HG02571 (cell line): Measurements from ENCODE around the gene C10orf105.

Experiments used
- ATAC-seq: cut with Tn5 transposase; IDR thresholded peaks from one replicate; pipeline ENCODE4 v1.9.1; 2021; ENCODE audit warnings: mild to moderate bottlenecking, moderate library complexity; ENCODE audit not compliant: unreplicated experiment

C10orf105 gene

GRCh38 chr10:71752391-71753090, 33.0 kb upstream of the C10orf105 start:
- ATAC-seq: no peak

GRCh38 chr10:71751515-71752224, 32.1 kb upstream of the C10orf105 start:
- ATAC-seq: no peak

DNA sequence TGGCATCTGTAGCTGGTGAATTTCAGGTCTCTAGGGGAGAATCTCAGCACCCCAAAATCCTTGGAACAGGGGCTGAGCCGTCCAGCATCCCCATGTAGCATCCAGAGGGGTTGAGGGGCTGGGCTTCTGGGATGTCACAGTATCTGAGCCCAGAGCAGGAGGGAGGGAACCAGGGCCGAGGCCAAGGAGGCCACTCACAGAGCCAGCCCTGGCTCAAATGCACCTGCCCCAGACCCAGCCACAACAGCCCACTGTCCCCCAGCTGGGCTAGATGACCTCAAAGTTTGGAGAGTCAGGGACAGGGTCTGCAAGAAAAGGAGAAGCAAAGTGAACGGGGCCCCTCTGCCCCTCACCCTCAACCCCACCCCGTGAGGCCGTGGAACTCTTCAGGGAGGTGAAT, 31.4 kb upstream of the C10orf105 start:
- no peak for ATAC-seq

DNA sequence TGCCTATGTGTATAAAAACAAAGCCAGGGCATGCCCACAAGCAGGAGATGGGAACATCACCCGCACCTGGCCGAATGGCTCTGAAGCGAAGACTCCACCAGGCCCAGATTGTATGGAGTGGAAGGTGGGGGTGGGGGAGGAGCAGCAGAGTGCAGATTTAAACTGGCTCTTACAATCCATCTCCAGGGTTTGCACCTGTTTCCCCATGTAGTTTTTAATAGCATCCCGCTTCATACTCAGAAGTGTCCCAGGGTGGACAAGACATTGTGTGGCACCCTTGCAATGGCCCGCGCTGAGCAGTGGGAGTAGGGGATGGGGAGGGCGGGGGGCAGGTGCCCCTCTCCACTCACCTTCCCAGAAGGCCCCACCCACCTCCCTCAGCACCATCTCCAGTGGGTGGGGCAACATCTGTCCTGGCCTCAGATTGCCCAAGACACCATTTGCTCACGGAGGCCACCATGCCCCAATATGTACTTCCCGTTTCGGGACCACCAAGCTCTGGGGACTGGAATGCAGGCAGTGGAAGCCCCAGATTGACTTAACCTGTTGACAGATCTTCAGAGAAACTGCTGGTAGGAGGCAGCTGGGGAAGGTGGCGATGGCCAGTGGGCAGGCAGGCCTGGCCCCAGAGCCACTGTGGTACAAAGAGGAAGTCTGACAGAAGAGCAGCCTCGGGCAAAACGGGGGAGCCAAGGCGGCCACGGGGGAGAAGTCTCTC, 30.7 kb upstream of the C10orf105 start:
- no peak for ATAC-seq

DNA sequence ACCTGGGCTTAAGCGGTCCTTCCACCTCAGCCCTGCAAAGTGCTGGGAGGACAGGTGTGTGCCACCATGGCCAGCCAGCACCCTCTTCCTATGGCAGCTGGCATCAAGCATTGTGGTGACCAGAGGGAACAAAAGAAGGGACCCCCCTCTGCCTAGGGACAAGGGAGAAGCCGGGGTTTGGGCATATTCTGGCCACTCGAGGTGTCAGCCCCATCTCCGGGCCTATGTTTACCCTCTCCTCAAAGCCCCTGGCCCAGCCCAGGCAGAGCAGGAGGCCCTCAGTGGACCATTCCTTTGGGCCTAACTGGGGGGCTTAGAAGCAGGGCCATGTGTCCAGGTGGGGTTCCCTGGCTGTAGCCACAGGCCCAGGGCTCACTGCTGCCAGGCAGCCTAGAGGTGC, 29.8 kb upstream of the C10orf105 start:
- no peak for ATAC-seq

DNA sequence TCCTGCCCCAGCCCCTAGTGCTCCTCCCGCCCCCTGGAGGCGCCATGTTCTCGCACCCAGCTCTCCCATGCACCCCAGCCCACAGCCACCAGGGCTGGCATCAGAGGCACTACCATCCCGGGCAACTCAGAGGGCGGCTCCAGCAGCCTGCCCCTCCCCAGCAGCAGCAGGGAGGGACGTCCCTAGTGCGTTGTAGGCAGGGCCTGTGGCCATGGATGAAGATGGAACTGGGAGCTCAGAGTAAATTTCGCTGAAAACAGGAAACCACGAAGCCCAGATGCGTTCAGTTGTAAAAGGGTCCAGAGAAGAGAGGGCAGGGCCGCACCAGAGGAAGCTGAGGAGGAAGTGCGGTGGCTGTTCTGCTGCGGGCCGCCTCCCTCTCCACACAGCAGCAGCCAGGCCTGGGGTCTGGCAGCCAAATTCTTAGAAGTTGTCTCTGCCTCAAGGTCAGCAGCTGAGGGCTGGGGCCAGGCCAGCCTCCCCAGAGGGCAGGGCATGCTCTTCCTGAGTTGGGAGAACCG, 29.2 kb upstream of the C10orf105 start:
- no peak for ATAC-seq

GRCh38 chr10:71747551-71748523, 28.3 kb upstream of the C10orf105 start:
- ATAC-seq: no peak

DNA sequence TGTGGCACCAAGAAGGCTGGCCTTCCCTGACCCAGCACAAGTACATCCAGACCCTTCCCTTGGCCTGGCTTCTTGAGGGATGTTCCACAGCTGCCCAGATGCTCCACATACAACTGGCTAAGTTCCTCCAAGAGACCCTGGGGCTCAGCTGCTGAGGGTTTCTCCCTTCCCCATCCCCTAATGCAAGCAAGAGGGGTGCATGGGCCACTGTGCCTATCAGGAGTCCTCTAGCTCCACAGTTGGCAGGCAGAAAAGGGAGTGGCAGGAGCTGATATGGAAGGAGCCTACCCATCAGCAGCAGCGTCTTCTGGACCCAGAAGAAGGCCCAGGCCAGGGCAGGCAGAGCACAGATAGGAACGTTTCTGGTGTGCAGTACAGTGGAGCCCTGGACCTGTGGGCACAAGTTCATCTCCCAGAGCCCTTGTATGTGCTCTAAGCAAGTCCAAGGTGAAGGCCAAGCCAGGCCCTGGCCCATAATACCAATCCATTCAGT, 27.5 kb upstream of the C10orf105 start:
- no peak for ATAC-seq

GRCh38 chr10:71746344-71747037, 26.9 kb upstream of the C10orf105 start:
- ATAC-seq: no peak

GRCh38 chr10:71745664-71746250, 26.2 kb upstream of the C10orf105 start:
- no peak for ATAC-seq

GRCh38 chr10:71744897-71745663, 25.5 kb upstream of the C10orf105 start:
- ATAC-seq: no peak

GRCh38 chr10:71743866-71744265, 24.3 kb upstream of the C10orf105 start:
- no peak for ATAC-seq

- no peak for ATAC-seq
Observed at GRCh38 chr10:71743089-71743838, 23.7 kb upstream of the C10orf105 start.

DNA sequence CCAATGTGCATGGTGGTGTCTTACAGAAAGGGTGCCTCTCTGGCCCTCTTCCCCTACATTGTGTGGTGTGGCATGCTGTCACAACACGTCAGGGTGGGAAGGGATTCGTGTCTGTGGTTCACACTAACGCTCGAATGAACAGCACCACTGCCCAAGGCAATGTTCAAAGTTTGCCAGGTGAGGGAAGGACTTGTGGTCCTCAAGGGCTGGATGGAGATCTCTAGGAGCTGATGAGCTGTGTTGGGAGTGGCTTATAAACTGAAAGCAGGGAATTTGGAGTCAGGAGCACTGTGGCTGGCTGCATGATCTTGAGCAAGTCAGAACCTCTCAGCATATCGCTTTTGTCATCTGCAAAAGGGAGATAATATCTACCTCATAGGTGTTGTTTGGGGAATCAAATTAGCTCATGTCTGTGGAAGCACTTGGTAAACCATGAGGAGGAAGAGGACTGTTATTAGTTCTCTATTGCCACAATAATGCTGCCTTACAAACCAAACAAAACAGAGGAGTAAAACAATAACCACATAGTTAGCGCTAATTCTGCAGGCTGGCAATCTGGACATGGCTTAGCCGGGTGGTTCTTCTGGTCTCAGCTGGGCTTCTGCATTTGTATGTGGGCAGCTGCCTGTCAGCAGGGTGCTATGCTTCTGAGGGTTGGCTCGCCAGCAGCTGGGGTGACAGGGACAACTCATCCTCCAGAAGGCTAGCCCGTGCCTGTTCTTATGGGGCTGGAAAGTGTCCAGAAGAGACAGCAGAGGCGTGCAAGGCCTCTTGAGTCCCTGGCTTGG, 22.9 kb upstream of the C10orf105 start:
- no peak for ATAC-seq

DNA sequence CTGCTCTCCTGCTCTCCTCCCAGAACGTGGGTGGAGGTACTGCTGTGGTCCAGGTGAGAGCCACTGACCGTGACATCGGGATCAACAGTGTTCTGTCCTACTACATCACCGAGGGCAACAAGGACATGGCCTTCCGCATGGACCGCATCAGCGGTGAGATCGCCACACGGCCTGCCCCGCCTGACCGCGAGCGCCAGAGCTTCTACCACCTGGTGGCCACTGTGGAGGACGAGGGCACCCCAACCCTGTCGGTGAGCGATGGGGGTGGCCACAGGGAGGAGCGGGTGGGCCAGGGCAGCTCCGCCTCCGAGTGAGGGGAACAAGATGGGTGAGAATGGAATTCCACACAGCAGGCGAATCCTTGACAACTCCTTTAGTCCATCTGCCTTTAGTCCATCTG, 22.1 kb upstream of the C10orf105 start:
- no peak for ATAC-seq

- no peak for ATAC-seq
Observed at GRCh38 chr10:71741029-71741428, 21.5 kb upstream of the C10orf105 start.

DNA sequence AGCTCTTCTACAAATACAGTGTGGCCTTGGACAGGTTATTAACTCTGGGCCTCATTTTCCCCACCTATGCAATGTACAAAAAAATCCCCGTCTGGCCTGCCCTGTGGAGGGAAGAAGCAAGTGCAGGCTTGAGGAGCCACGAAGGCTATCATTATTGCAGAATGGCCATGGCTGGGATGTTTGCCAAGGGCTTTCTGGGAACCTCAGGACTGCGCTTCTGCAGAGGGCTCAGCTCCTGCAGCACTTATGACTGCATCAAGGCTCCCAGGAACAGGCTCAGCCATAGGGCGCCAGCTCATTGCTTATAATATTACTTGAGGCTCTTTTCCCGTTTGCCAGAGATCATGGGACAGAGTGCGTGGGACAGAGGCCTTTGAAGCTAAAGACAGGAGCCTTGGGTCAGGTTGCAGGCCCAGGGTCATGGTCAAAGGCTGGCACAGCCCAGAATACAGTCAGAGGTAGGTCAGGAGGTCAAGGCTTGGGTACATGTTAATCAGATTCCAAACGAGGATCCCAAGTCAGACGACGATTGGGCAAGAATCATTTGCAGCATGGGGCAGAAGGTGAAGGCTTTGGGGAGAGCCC, 20.6 kb upstream of the C10orf105 start:
- no peak for ATAC-seq
